Thyroid gland (tissue), 4 donors: Measurements from ENCODE around the gene CNMD.

ENCODE experiments used
- POLR2A ChIP-seq, 2 donors: fragments of 450-650 bp; IDR thresholded peaks; one replicate each; pipeline ENCODE4 v1.6.1; 2017; ENCODE audit warnings: antibody characterized with exemption in 2 of 2, mild to moderate bottlenecking in 2 of 2, moderate library complexity in 1 of 2
- TF ChIP-seq, protein P1 (sequence below), 6 experiments: fragments of 200-600 bp in 3 of 6; fragments of 450-650 bp in 3 of 6; sonication (generic) in 3 of 6; IDR thresholded peaks; one replicate each; pipeline ENCODE4 v1.5.1; 2016 to 2019; ENCODE audit warnings: antibody characterized with exemption in 6 of 6, mild to moderate bottlenecking in 2 of 6, inconsistent platforms in 1 of 6, moderate library complexity in 1 of 6

DNA sequence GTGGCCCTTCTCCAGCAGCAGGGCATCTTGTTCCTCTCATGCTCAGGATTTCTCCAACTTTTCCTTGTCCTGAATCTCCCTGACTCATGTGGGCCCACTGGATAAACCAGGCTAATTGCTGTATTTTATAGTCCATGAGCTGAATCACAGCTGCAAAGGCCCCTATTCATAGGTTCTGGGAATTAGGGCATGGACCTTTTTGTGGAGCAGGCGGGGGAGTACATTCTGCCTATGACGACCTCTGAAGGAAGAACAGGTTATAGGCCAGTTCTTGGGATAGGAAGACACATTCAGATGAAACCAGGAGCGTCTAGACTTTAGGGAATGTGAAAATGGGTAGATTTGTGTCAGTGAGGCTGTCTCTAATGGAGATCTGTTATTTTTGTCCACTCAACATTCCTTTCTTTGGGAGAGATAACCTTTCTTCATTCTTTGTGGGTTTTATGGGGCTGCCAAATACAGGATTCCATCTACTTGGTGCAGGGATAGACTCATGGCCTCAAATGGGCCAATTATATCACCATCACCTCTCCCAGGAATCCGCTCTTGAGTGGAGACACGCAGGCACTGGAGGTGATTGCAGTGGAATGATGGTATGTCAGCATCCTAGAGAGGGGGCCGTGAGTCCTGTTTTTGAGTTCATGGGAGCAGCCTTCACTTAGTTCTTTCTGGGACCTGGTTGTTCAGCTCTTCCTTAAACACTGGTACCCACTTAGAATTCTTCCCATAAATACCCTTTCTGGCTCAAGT lies 45.1 kb upstream of the CNMD start:
- TF ChIP-seq, protein P1, sequence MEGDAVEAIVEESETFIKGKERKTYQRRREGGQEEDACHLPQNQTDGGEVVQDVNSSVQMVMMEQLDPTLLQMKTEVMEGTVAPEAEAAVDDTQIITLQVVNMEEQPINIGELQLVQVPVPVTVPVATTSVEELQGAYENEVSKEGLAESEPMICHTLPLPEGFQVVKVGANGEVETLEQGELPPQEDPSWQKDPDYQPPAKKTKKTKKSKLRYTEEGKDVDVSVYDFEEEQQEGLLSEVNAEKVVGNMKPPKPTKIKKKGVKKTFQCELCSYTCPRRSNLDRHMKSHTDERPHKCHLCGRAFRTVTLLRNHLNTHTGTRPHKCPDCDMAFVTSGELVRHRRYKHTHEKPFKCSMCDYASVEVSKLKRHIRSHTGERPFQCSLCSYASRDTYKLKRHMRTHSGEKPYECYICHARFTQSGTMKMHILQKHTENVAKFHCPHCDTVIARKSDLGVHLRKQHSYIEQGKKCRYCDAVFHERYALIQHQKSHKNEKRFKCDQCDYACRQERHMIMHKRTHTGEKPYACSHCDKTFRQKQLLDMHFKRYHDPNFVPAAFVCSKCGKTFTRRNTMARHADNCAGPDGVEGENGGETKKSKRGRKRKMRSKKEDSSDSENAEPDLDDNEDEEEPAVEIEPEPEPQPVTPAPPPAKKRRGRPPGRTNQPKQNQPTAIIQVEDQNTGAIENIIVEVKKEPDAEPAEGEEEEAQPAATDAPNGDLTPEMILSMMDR (IDR thresholded peaks at IDR 0.05), result no peak
- no peak for TF ChIP-seq POLR2A (IDR thresholded peaks at IDR 0.05)
